ENCODE data around the gene GCK.

The GCK gene

DNA sequence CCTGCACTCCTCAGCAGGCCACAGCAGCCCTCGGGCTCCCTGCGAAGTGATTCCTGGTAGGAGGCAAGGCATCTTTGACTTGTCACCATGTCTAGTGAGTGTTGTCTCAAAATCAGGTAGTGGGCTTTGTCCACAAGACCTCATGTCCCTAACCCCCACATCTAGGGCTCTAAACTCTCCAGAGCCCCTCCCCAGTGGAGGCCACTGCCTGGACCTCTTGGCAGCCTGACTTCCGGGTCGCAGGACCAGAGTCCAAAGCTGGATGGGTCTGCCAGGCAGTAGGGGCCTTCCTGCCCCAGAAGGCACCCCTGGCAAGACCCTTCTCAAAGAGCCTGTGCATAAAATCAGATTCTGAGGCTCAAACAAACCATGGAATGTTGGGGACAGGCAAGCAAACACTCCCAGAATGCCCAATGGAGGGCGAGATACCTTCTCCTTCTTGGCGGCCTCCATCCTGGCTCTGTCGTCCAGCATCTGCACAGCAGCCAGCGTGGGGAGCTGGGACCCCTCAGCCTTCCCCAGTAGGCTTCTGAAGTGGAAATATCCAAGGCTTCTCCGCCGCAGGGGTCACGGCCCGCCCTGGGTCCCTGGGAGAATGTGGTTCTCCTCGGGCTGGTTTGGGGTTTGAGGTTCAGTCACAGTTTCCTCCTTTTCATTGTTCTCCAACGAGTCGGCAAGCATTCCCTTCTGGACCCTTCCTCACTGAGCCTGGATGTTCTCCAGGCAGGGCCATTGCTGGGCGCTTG is 586 bp downstream of the GCK start:
- no peak for DNase-seq (ENCODE audit: low read depth)
- TF ChIP-seq, protein P1, sequence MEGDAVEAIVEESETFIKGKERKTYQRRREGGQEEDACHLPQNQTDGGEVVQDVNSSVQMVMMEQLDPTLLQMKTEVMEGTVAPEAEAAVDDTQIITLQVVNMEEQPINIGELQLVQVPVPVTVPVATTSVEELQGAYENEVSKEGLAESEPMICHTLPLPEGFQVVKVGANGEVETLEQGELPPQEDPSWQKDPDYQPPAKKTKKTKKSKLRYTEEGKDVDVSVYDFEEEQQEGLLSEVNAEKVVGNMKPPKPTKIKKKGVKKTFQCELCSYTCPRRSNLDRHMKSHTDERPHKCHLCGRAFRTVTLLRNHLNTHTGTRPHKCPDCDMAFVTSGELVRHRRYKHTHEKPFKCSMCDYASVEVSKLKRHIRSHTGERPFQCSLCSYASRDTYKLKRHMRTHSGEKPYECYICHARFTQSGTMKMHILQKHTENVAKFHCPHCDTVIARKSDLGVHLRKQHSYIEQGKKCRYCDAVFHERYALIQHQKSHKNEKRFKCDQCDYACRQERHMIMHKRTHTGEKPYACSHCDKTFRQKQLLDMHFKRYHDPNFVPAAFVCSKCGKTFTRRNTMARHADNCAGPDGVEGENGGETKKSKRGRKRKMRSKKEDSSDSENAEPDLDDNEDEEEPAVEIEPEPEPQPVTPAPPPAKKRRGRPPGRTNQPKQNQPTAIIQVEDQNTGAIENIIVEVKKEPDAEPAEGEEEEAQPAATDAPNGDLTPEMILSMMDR (IDR thresholded peaks at IDR 0.05; ENCODE audit: low read depth, low read length, missing control alignments) = no peak
- H3K4me3 ChIP-seq (ENCODE audit: low read depth, low read length) = no peak overlapping the region

DNA sequence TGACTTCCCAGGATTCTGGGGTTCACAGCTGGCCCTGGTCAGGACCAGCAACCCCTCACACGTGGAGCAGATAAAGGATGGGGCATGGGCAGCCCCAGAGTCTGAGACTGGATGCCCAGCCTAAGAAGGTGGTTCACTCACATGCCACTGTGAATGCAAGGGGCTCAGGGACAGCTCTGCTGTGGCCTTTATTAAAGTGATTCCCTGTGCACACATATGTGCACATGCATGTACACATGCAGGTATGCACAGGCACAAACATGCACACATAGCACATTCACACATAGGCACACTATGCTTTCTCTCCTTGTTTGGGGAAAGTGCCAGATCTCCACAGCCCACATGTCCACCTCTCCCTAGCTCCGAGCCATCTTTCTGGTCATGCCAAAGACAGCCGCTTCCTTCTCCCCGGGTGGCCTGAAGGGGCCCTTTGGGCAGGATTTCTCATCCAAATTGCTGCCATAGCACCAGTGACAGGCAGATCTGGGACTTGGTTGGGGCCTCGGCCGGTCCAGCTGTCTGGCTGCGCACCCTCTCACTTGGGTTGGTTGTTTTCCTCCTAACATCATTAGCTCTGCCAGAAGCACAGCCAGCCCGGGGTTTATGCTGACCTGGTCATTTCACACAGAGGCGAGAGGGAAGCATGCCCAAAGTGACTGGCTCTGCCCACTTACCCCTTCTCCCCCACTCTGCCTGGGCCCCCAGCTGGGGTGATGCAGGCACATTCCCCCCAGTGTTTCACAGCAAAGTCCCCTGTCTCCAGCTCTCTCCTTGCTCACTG is 1.4 kb downstream of the GCK start:
- H3K4me3 ChIP-seq (ENCODE audit: low read depth, low read length) = no peak overlapping the region
- TF ChIP-seq, protein P1 (IDR thresholded peaks at IDR 0.05; ENCODE audit: low read depth, low read length, missing control alignments) = no peak
- DNase-seq (ENCODE audit: low read depth) = no peak

DNA sequence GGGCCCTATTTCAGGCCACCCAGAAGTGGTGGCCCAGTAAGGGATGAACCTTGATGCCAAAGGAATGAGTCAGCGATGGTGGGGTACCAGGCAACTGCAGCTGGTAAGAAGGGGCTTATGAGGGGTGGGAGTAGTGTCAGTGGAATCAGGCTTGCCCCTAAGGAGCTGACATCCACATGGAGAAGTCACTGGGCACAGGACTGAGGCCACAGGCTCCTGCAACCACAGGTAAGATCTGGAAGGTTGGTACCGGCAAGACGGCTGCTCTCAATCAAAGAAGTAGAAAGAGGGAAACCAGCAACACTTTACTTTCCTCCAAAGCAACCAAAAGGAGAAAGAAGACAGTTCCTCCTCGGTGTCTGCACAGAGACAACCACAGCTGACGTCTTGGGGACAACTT is 2.5 kb downstream of the GCK start:
- TF ChIP-seq, protein P1 (IDR thresholded peaks at IDR 0.05; ENCODE audit: low read depth, low read length, missing control alignments) = no peak

DNA sequence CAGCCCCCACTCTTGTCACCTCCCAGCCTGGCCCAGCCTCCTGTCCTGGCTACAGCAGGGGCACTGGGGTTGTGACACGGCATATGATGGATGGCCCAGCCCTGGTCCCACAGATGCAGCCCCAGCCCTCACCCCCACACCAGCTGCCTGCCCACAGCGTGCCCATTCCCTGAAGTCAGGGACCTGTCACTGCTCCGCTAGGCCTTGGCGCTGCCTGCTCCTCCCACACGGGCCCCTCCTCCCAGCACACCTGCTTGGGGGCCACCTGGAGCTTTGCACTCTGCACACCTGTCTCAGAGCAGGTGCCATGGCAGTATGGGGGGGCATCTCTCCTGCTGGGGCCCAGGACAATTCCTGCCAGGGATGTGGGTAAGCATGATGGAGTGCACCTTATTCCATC is 3.5 kb downstream of the GCK start:
- TF ChIP-seq, protein P1 (IDR thresholded peaks at IDR 0.05; ENCODE audit: low read depth, low read length, missing control alignments) = no peak
- no peak overlapping the region for H3K4me3 ChIP-seq (ENCODE audit: low read depth, low read length)
- no peak for DNase-seq (ENCODE audit: low read depth)

More for the DNA sequence above, 2.5 kb downstream of the GCK start:
- DNase-seq (ENCODE audit: low read depth) = no peak
- no peak overlapping the region for H3K4me3 ChIP-seq (ENCODE audit: low read depth, low read length)

DNA sequence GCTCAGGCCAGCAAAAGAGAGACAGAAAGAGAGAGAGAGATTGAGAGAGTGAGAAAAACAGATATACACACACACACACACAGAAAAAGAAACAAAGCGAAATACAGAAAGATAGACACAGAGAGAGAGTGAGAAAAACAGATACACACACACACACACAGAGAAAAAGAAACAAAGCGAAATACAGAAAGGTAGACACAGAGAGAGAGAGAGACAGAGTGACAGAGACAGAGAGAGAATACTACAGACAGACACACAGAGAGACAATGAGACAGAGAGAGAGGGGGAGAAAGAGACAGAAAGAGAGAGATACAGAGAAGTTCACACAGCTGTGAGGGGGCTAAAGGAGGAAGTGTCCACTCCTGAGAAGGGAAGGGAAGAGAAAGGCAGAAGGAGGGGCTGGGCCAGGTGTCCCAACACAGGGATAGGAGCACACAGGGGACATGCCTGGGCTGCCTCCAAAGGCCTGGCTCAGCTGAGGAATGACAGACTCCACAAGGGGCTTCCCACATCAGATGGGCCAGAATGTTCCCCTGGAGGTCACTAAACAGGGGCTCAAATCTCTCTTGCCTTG is 4.3 kb downstream of the GCK start:
- no peak overlapping the region for H3K4me3 ChIP-seq (ENCODE audit: low read depth, low read length)
- DNase-seq (ENCODE audit: low read depth) = no peak
- TF ChIP-seq, protein P1 (IDR thresholded peaks at IDR 0.05; ENCODE audit: low read depth, low read length, missing control alignments) = no peak

DNA sequence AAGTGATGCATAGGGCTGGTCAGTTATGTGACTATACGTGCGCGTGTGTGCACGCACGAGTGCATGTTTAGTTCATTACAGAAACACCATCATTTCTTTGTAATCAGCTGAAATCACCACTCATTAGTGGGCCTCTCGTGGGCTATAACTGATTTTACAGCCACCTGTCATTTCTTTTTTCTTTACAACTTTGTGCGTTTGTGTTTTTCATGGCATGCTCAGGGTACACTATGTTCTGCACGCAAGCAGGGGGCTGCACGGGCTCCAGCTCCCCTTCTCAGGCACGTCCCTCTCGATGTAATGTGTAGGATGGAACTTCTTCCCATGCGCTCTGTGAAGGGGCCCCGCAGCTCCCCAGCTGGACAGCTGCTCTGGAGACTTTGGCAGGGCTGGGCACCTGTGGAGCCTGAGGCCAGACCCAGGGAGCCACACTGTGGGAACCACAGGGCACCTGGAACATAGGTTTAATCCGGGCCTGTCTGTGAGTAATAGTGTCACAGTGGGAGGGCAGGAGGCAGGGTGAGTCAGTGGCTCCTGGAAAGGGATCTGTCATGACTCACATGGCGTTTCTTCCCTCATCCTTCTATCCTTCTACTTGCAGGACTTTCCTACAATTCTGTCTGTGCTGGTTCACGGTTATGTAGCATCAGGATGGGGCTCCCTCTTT is 4.9 kb downstream of the GCK start:
- TF ChIP-seq, protein P1 (IDR thresholded peaks at IDR 0.05; ENCODE audit: low read depth, low read length, missing control alignments) = no peak
- DNase-seq (ENCODE audit: low read depth) = no peak
- no peak overlapping the region for H3K4me3 ChIP-seq (ENCODE audit: low read depth, low read length)

All from GM12864 (cell line).